Measurements from ENCODE around the gene SLC25A34.

GRCh38 chr1:15691434-15692032 is 44.5 kb upstream of the SLC25A34 start:
- TF ChIP-seq EZH2 (IDR thresholded peaks at IDR 0.05; ENCODE audit: insufficient read depth, low read length) (no peak), CTCF (IDR thresholded peaks at IDR 0.05; ENCODE audit: insufficient read depth, low read depth, low read length) (no peak)

Data from astrocyte (in vitro differentiated cells and primary cell).